K562 (cell line): Measurements from ENCODE around the gene ZNF277. TPM values are rescaled to one million over a fixed set of nuclear protein-coding genes. Genes with fewer than 3 reads are reported as not detected.

ENCODE experiments used
- ATAC-seq: fragments of 200-7000 bp; cut with Tn5 transposase; 3 replicates; pipeline ENCODE4 v1.9.1; 2020; ENCODE audit warnings: moderate library complexity
- BruUV-seq: library from RNA; stranded (reverse); fragments of 400-500 nt; replicated peaks from 2 replicates; lab custom pipeline; 2021; lab: Mats Ljungman, UMichigan
- CTCF ChIA-PET: fragments of 300-600 bp; formaldehyde crosslinking; extraction: SDS; loops from one replicate; lab custom pipeline; 2021; ENCODE audit warnings: low intra/inter-chr PET ratio; lab: Yijun Ruan, JAX
- POLR2A ChIA-PET: fragments of 300-600, 350-650 bp; sonication (Branson Sonifier 250); formaldehyde crosslinking; extraction: SDS; loops from one replicate; lab custom pipeline; 2021; ENCODE audit warnings: antibody characterized with exemption, inconsistent platforms; lab: Yijun Ruan, JAX
- DNase-seq, 4 experiments: peaks; one replicate each; pipeline versions ENCODE4 v3.0.0 to v3.0.0-alpha.2; 2011 to 2018; ENCODE audit warnings: low spot score in 3 of 4, mixed read lengths in 3 of 4; ENCODE audit errors: extremely low read depth in 1 of 4
- FAIRE-seq: peaks from 2 replicates; lab custom pipeline; 2011; peaks lifted over from hg19 to GRCh38; lab: Jason Lieb, UNC
- H2AFZ ChIP-seq: 2 replicates; pipeline ENCODE4 v1.6.0; 2011; ENCODE audit warnings: low read depth, low read length, control low read depth, inconsistent platforms
- H3K27ac ChIP-seq: fragments of 200-600 bp; 3 replicates; pipeline ENCODE4 v1.8.0; 2011; ENCODE audit warnings: low read depth, mild to moderate bottlenecking, control low read depth, inconsistent platforms, low read length, moderate library complexity, mixed read lengths; ENCODE audit errors: extremely low read depth
- H3K27me3 ChIP-seq, 2 experiments: fragments of 300-600 bp in 1 of 2; 2 replicates in 1 of 2; 3 replicates in 1 of 2; pipeline versions ENCODE4 v1.6.0 to v1.8.0; 2011; ENCODE audit warnings: inconsistent platforms in 2 of 2, low read length in 2 of 2, mild to moderate bottlenecking in 1 of 2, mixed read lengths in 1 of 2, moderate library complexity in 1 of 2; ENCODE audit not compliant: control insufficient read depth in 2 of 2, insufficient read depth in 2 of 2
- H3K36me3 ChIP-seq: fragments of 300-600 bp; 3 replicates; pipeline ENCODE4 v1.8.0; 2011; ENCODE audit warnings: mild to moderate bottlenecking, low read length, inconsistent platforms; ENCODE audit not compliant: control insufficient read depth, insufficient read depth
- H3K4me1 ChIP-seq, 2 experiments: fragments of 200-600 bp in 1 of 2; replicated peaks in 1 of 2; 2 replicates in 1 of 2; 3 replicates in 1 of 2; pipeline versions ENCODE4 v1.5.1 to v1.8.0; 2011; ENCODE audit warnings: inconsistent platforms in 2 of 2, low read length in 2 of 2, mild to moderate bottlenecking in 1 of 2, mixed read lengths in 1 of 2, moderate library complexity in 1 of 2; ENCODE audit not compliant: control insufficient read depth in 2 of 2, insufficient read depth in 2 of 2
- H3K4me2 ChIP-seq: 2 replicates; pipeline ENCODE4 v1.6.1; 2011; ENCODE audit warnings: low read length, control low read depth, inconsistent platforms, mixed read lengths; ENCODE audit not compliant: insufficient read depth
- H3K4me3 ChIP-seq: fragments of 200-600 bp; sonication (generic), shearing (Covaris generic); 2 replicates; pipeline ENCODE4 v1.5.1; 2016; ENCODE audit warnings: control low read depth, inconsistent platforms
- H3K79me2 ChIP-seq: fragments of 200-600 bp; 3 replicates; pipeline ENCODE4 v1.8.0; 2011; ENCODE audit warnings: low read length, inconsistent platforms; ENCODE audit not compliant: control insufficient read depth, insufficient read depth
- H3K9ac ChIP-seq, 2 experiments: 2 replicates each; pipeline versions ENCODE4 v1.6.0 to v1.6.1; 2011; ENCODE audit warnings: low read depth in 2 of 2, low read length in 2 of 2, control low read depth in 1 of 2, inconsistent platforms in 1 of 2, mild to moderate bottlenecking in 1 of 2, mixed read lengths in 1 of 2; ENCODE audit not compliant: insufficient read depth in 1 of 2
- H3K9me1 ChIP-seq: one replicate; pipeline ENCODE4 v1.6.0; 2011; ENCODE audit warnings: inconsistent platforms, mild to moderate bottlenecking, low read length, moderate library complexity; ENCODE audit not compliant: control insufficient read depth, insufficient read depth
- H3K9me3 ChIP-seq: replicated peaks from 2 replicates; pipeline ENCODE4 v1.5.1; 2011; ENCODE audit warnings: low read depth, low read length, inconsistent platforms; ENCODE audit not compliant: control insufficient read depth, insufficient read depth
- H4K20me1 ChIP-seq: replicated peaks from 2 replicates; pipeline ENCODE4 v1.6.1; 2011; ENCODE audit warnings: low read length, inconsistent platforms, mixed read lengths; ENCODE audit not compliant: control insufficient read depth, insufficient read depth
- CEBPG ChIP-seq, 3 experiments: fragments of 200-800 bp in 1 of 3; sonication (Bioruptor generic) in 1 of 3; sonication (generic) in 1 of 3; formaldehyde crosslinking in 1 of 3; IDR thresholded peaks in 2 of 3; conservative IDR thresholded peaks in 1 of 3; 2 replicates each; pipeline versions ENCODE4 v1.6.1 to v1.8.0; 2016 to 2022; ENCODE audit warnings: missing compliant biosample characterization in 2 of 3, missing genetic modification characterization in 2 of 3, mild to moderate bottlenecking in 1 of 3, missing genetic modification reagents in 1 of 3
- ZNF277 ChIP-seq: fragments of 250-450 bp; sonication (Bioruptor Pico); IDR thresholded peaks from 2 replicates; pipeline ENCODE4 v1.8.0; 2022; ENCODE audit warnings: inconsistent platforms, mild to moderate bottlenecking, moderate library complexity, borderline replicate concordance
- WGBS: fragments of 100-300 bp; shearing (Covaris generic); methylation state at CpG from one replicate; pipeline ENCODE4 v1.1.6; 2016; ENCODE audit warnings: low coverage, mixed read lengths; ENCODE audit not compliant: insufficient coverage; ENCODE audit errors: missing lambda C conversion rate; 5-methylcytosine and 5-hydroxymethylcytosine counted together
- in situ Hi-C: fragments of 300-500 bp; cut with MboI; formaldehyde crosslinking; loops from 4 replicates; pipeline ENCODE4 v1.15.0; 2018; ENCODE audit warnings: inconsistent platforms, mixed read lengths
- intact Hi-C: fragments of 100-400 bp; cut with micrococcal nuclease; formaldehyde crosslinking; loops from 2 replicates; pipeline ENCODE4 v1.14.2; 2022
- polyA plus RNA-seq, 8 experiments: library from polyadenylated mRNA; depleted of rRNA in 4 of 8; stranded (reverse) in 5 of 8; unstranded in 3 of 8; fragments of >200 nt; fragmentation: Nextera tagmentation in 2 of 8; fragmentation: Illumina TruSeq in 1 of 8; extraction: Ambion mirVana in 2 of 8; extraction: Trizol in 1 of 8; gene quantifications; 2 replicates each; pipeline versions ENCODE4 v1.2.1 to v1.2.3, GENCODE V29; 2011 to 2014; ENCODE audit warnings: inconsistent platforms in 1 of 8, missing spikeins in 1 of 8
- total RNA-seq, 7 experiments: library from RNA; depleted of rRNA in 6 of 7; stranded (reverse); fragments of >200 nt in 6 of 7; fragmentation: Illumina TruSeq in 2 of 7; extraction: Trizol in 2 of 7; gene quantifications; 2 replicates each; pipeline versions ENCODE4 v1.2.1 to v1.2.3, GENCODE V29; 2011 to 2021; ENCODE audit warnings: low replicate concordance in 1 of 7
- TF ChIP-seq, protein P1 (sequence below): fragments of 450-650 bp; formaldehyde crosslinking; IDR thresholded peaks from 2 replicates; pipeline ENCODE4 v1.4.0; 2022; ENCODE audit warnings: mild to moderate bottlenecking, moderate library complexity

Gene ZNF277
- total and polyA plus RNA-seq, 9 of the 15 experiments (the other 6 are each of a cell fraction or from before 2014, with no cell fraction given): 18.8 to 33.5 (median 27.7) TPM

- no peaks in the 10 kb centered on the region for H3K9me3 ChIP-seq
- ATAC-seq (no peak), DNase-seq (no peak), FAIRE-seq (no peak)
- no peaks in the 10 kb centered on the region for H3K9me1 ChIP-seq
- H3K4me3 ChIP-seq: no peak overlapping the region
- H3K27me3 ChIP-seq: peaks cover 11 to 27% of the 10 kb centered on the region in 2 experiments
- no peak overlapping the region for H3K4me2 ChIP-seq
- intact Hi-C loops (loop anchor here (10.0 kb wide), 2 partner anchors 215 to 295 kb away; no protein-coding TSS in a partner anchor), in situ Hi-C loops (no loop called here)
- CTCF ChIA-PET: no interaction called here
- 7% methylated on average over 1 of the region's 1 CpG for WGBS
- no TSS peak for BruUV-seq
- no peak overlapping the region for H2AFZ ChIP-seq
- no peak overlapping the region for H3K9ac ChIP-seq
- H3K36me3 ChIP-seq: no peaks in the 10 kb centered on the region
- H3K27ac ChIP-seq: no peak overlapping the region
- H3K79me2 ChIP-seq: no peaks in the 10 kb centered on the region
- H3K4me1 ChIP-seq: peaks cover 0 to under 1% of the 10 kb centered on the region in 2 experiments; a peak in 1 of 5 replicates
- no peaks in the 10 kb centered on the region for H4K20me1 ChIP-seq
- TF ChIP-seq, protein P1, sequence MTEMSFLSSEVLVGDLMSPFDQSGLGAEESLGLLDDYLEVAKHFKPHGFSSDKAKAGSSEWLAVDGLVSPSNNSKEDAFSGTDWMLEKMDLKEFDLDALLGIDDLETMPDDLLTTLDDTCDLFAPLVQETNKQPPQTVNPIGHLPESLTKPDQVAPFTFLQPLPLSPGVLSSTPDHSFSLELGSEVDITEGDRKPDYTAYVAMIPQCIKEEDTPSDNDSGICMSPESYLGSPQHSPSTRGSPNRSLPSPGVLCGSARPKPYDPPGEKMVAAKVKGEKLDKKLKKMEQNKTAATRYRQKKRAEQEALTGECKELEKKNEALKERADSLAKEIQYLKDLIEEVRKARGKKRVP (CRISPR knock-in tag): no peak
- peak; percentile 82; the same call in 1 of the 2 replicates for TF ChIP-seq ZNF277 (CRISPR knock-in tag)
- TF ChIP-seq CEBPG (CRISPR knock-in tag; IDR thresholded peaks at IDR 0.05): no peak
- peak; percentile 36 to 66; a peak in 2 of 4 replicates for TF ChIP-seq CEBPG (tag; conservative IDR thresholded peaks at IDR 0.05 in 1 of 2, IDR thresholded peaks at IDR 0.05 in 1 of 2)
- TF ChIP-seq, all 486 proteins: peak for 2
- POLR2A ChIA-PET: no interaction called here
Measured at GRCh38 chr7:112199672-112200071, 6.8 kb upstream of the ZNF277 start.
